ENCODE data around the gene METTL16.

Gene METTL16

DNA sequence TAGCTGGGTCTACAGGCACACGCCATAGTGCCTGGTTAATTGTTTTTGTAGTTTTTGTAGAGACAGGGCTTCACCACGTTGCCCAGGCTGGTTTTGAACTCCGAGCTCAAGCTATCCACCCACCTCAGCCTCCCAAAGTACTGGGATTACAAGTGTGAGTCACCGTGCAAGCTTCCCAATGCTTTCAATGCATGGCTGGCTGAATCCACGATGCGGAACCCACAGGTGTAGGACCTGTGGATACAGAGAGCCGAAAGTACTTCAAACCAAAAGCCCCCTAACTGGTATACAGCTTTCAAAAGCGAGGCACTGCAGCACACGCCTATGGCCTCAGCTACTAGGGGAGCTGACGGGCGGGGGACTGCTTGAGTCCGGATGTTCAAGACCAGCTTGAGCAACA, 44.8 kb downstream of the METTL16 start:
- TF ChIP-seq, protein P1, sequence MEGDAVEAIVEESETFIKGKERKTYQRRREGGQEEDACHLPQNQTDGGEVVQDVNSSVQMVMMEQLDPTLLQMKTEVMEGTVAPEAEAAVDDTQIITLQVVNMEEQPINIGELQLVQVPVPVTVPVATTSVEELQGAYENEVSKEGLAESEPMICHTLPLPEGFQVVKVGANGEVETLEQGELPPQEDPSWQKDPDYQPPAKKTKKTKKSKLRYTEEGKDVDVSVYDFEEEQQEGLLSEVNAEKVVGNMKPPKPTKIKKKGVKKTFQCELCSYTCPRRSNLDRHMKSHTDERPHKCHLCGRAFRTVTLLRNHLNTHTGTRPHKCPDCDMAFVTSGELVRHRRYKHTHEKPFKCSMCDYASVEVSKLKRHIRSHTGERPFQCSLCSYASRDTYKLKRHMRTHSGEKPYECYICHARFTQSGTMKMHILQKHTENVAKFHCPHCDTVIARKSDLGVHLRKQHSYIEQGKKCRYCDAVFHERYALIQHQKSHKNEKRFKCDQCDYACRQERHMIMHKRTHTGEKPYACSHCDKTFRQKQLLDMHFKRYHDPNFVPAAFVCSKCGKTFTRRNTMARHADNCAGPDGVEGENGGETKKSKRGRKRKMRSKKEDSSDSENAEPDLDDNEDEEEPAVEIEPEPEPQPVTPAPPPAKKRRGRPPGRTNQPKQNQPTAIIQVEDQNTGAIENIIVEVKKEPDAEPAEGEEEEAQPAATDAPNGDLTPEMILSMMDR (IDR thresholded peaks at IDR 0.05; ENCODE audit: low read depth, low read length), result no peak
- no peak for DNase-seq (ENCODE audit: low read depth in 2 of 2)
- H3K4me3 ChIP-seq (replicated peaks in 1 of 2; ENCODE audit: low read depth in 2 of 2, low read length in 2 of 2), result no peak overlapping the region

DNA sequence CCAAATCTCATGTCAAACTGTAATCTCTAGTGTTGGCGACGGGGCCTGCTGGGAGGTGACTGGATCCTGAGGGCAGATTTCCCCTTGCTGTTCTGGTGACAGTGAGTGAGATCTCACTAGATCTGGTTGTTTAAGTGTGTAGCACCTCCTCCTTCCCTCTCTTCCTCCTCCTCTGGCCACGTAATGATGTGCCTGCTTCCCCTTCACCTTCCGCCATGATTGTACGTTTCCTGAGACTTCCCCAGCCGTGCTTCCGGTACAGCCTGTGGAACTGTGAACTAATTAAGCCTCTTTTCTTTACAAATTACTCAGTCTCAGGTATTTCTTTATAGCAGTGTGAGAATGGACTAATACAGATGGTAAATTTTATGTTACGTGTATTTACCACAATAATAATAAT, 49.2 kb downstream of the METTL16 start:
- no peak for DNase-seq (ENCODE audit: low read depth in 2 of 2)
- H3K4me3 ChIP-seq (replicated peaks in 1 of 2; ENCODE audit: low read depth in 2 of 2, low read length in 2 of 2), result no peak overlapping the region
- TF ChIP-seq, protein P1 (IDR thresholded peaks at IDR 0.05; ENCODE audit: low read depth, low read length), result no peak

DNA sequence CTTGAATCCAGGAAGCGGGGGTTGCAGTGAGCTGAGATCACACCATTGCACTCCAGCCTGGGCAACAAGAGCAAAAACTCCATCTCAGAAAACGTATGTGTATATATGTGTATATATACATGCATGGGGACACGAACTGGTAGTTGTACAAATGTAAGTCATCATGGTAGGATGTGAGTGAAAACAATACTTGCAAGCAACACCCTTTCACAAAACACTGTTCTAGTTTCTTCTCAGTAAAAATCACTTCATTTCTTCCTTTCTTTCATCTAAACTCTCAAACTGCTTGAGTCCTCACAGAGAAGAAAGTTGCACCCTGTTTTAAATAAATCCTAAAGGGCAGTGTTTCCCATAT, 51.8 kb downstream of the METTL16 start:
- DNase-seq (ENCODE audit: low read depth in 2 of 2), result no peak
- no peak overlapping the region for H3K4me3 ChIP-seq (replicated peaks in 1 of 2; ENCODE audit: low read depth in 2 of 2, low read length in 2 of 2)
- TF ChIP-seq, protein P1 (IDR thresholded peaks at IDR 0.05; ENCODE audit: low read depth, low read length), result no peak

DNA sequence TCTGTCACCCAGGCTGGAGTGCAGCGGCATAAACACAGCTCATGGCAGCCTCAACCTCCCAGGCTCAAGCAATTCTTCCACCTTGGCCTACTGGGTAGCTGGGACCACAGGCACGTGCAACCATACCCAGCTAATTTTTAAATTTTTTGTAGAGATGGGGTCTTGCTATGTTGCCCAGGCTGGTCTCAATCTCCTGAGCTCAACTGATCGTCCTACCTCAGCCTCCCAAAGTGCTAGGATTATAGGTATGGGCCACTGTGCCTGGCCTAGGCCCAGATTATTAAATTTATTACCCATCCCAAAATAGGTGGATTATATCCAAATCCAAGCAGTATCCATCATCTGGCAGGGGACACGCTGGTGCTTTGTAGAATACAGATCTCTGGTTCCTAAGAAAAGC, 53.8 kb downstream of the METTL16 start:
- H3K4me3 ChIP-seq (replicated peaks in 1 of 2; ENCODE audit: low read depth in 2 of 2, low read length in 2 of 2), result no peak overlapping the region
- TF ChIP-seq, protein P1 (IDR thresholded peaks at IDR 0.05; ENCODE audit: low read depth, low read length), result no peak

DNA sequence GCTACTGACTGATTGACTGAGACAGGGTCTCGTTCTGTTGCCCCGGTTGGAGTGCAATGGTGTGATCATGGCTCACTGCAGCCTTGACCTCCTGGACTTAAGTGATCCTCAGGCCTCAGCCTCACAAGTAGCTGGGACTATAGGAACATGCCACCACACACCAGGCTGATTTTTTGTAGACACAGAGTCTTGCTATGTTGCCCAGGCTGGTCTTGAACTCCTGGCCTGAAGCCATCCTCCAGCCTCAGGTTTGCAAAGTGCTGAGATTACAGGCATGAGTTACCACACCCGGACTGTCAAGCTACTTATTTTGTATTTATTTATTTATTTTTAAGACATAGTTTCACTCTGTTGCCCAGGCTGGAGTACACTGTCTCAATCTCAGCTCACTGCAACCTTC, 55.2 kb downstream of the METTL16 start:
- TF ChIP-seq, protein P1 (IDR thresholded peaks at IDR 0.05; ENCODE audit: low read depth, low read length), result no peak
- no peak overlapping the region for H3K4me3 ChIP-seq (replicated peaks in 1 of 2; ENCODE audit: low read depth in 2 of 2, low read length in 2 of 2)

More for the DNA sequence above, 53.8 kb downstream of the METTL16 start:
- no peak for DNase-seq (ENCODE audit: low read depth in 2 of 2)

DNA sequence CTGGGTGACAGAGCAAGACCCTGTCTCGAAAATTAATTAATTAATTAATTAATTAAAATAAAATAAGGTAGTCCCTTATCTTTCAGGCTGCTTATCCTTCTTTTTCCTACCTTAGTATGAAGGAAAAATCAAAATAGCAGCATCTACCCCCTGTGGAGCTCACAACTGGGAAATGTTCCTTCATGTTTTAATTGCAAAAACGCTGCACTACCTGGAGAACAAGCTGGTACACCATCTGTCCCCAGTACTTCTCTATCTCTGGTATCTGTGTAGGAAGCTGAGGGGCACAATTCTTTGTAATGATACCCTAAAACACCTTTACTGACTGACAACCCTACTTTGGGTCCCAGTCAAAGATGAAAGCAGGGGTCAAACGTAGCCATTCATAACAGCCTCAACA, 55.7 kb downstream of the METTL16 start:
- TF ChIP-seq, protein P1 (IDR thresholded peaks at IDR 0.05; ENCODE audit: low read depth, low read length), result no peak
- H3K4me3 ChIP-seq (replicated peaks in 1 of 2; ENCODE audit: low read depth in 2 of 2, low read length in 2 of 2), result no peak overlapping the region
- no peak for DNase-seq (ENCODE audit: low read depth in 2 of 2)

More for the DNA sequence above, 55.2 kb downstream of the METTL16 start:
- DNase-seq (ENCODE audit: low read depth in 2 of 2), result no peak

DNA sequence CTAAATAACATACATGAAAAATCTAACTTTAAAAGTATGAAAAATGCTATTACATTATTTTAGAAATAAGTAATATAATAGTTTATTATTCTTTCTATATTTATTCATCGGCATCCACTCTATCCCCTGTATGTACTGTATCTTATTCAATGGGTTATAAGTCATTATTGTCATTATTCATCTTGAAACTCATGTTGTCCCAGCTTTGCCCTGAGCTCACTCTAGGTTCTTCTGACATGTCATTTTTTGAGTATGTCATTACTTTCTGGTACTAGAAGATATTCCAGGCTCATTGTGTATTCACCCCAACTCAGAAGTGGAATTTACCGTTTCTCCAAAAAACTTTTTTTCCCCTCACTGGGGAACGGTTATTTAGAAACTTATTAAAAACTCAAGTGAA, 57.8 kb downstream of the METTL16 start:
- no peak for DNase-seq (ENCODE audit: low read depth in 2 of 2)
- TF ChIP-seq, protein P1 (IDR thresholded peaks at IDR 0.05; ENCODE audit: low read depth, low read length), result no peak
- H3K4me3 ChIP-seq (replicated peaks in 1 of 2; ENCODE audit: low read depth in 2 of 2, low read length in 2 of 2), result no peak overlapping the region

All from cardiac fibroblast (primary cell).